GM12892 (cell line): ENCODE data around the gene DPH7.

ENCODE experiments used
- POLR2A ChIP-seq: IDR thresholded peaks from 2 replicates; pipeline ENCODE4 v1.6.1; 2011; ENCODE audit warnings: low read depth, low read length, control low read depth
- TAF1 ChIP-seq: IDR thresholded peaks from 2 replicates; pipeline ENCODE4 v1.6.1; 2011; ENCODE audit warnings: low read depth, mild to moderate bottlenecking, control low read depth, low read length, borderline replicate concordance

- TF ChIP-seq POLR2A (no peak), TAF1 (no peak)
Observed at GRCh38 chr9:137519553-137519952, 59.2 kb downstream of the DPH7 start.
